Colonic mucosa (tissue), 4 donors: ENCODE results near the gene PRPH. TPM values are rescaled to one million over a fixed set of nuclear protein-coding genes. Genes with fewer than 3 reads are reported as not detected.

ENCODE experiments used
- DNase-seq: peaks from one replicate; pipeline ENCODE4 v3.0.0-alpha.2; 2020
- H3K27ac ChIP-seq: fragments of 200-600 bp; one replicate; pipeline ENCODE4 v1.8.0; 2021
- H3K27me3 ChIP-seq: fragments of 200-600 bp; one replicate; pipeline ENCODE4 v1.8.0; 2021
- H3K36me3 ChIP-seq: fragments of 200-600 bp; one replicate; pipeline ENCODE4 v1.8.0; 2021
- H3K4me1 ChIP-seq: fragments of 200-600 bp; one replicate; pipeline ENCODE4 v1.8.0; 2021; ENCODE audit warnings: mild to moderate bottlenecking
- H3K4me3 ChIP-seq: fragments of 200-600 bp; one replicate; pipeline ENCODE4 v1.8.0; 2021
- H3K9ac ChIP-seq, 2 donors: one replicate each; pipeline ENCODE4 v1.7.0; 2013; ENCODE audit warnings: control low read depth in 2 of 2, low read depth in 2 of 2, low read length in 2 of 2
- H3K9me3 ChIP-seq: fragments of 200-600 bp; one replicate; pipeline ENCODE4 v1.8.0; 2021
- intact Hi-C: fragments of 100-400 bp; cut with DNase I; formaldehyde crosslinking; loops from one replicate; pipeline ENCODE4 v1.14.1; 2022
- total RNA-seq, 2 donors: library from RNA; stranded (reverse); fragmentation: NEBNext Ultra II Directional in 1 of 2; extraction: Animal tissue kit (Norgen Biotek cat#: 25700) in 1 of 2; gene quantifications; one replicate each; pipeline ENCODE4 v1.2.1, GENCODE V29; 2021
- TF ChIP-seq, protein P1 (sequence below): fragments of 200-600 bp; IDR thresholded peaks from one replicate; pipeline ENCODE4 v1.8.0; 2022; ENCODE audit warnings: antibody characterized with exemption, mild to moderate bottlenecking
- donor health status: healthy.
- donor health status: DM: no; HTN: no; CAD: no.
- donor health status: DM: no; HTN: no; CAD: no.

Gene PRPH
- total RNA-seq, 2 donors from 2014 or later: 3.9 to 21.9 TPM

DNA sequence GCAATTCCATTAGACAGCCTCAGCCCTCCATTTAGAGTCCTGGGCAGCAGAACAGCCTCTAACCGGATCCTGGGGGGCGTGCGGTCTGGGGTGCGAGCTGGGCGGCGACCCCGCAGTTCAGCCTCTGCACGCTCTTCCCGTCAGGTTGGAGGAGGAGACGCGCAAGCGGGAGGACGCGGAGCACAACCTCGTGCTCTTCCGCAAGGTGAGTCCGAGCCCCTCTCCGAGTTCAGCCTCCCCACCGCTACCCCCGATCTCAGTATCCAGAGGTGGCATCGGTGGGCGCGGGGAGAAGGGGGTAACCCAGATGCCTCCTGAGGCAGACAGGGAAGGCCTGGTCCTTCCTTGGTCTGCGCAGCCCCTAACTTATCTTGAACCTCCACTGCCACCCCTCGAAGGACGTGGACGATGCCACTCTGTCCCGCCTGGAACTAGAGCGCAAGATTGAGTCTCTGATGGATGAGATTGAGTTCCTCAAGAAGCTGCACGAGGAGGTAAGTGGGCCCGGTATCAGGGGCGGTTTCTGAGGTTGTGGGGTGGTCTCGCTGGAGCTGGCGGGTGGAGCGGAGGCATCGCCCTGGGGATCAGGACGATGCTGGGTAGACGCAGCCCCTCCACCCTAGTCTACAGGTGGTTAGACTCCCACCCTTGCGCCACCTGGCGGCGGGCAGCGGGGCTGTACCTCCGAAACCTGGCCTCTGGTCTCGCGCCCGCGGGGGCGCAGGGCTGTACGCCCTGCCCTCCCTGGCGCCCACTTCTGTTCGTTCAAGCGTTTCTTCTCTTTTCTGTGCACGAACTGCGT, 1.3 kb downstream of the PRPH start:
- Histone ChIP-seq H3K27me3 (peaks cover 47% of the 10 kb centered on the region), H3K9me3 (no peaks in the 10 kb centered on the region), H3K4me1 (peaks cover 12% of the 10 kb centered on the region), H3K36me3 (no peaks in the 10 kb centered on the region), H3K9ac (no peak overlapping the region), H3K27ac (no peak overlapping the region), H3K4me3 (peak overlapping the region; percentile 0)
- DNase-seq: peak; percentile 73
- TF ChIP-seq, protein P1, sequence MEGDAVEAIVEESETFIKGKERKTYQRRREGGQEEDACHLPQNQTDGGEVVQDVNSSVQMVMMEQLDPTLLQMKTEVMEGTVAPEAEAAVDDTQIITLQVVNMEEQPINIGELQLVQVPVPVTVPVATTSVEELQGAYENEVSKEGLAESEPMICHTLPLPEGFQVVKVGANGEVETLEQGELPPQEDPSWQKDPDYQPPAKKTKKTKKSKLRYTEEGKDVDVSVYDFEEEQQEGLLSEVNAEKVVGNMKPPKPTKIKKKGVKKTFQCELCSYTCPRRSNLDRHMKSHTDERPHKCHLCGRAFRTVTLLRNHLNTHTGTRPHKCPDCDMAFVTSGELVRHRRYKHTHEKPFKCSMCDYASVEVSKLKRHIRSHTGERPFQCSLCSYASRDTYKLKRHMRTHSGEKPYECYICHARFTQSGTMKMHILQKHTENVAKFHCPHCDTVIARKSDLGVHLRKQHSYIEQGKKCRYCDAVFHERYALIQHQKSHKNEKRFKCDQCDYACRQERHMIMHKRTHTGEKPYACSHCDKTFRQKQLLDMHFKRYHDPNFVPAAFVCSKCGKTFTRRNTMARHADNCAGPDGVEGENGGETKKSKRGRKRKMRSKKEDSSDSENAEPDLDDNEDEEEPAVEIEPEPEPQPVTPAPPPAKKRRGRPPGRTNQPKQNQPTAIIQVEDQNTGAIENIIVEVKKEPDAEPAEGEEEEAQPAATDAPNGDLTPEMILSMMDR: peak; percentile 79
- intact Hi-C loops: no loop called here

DNA sequence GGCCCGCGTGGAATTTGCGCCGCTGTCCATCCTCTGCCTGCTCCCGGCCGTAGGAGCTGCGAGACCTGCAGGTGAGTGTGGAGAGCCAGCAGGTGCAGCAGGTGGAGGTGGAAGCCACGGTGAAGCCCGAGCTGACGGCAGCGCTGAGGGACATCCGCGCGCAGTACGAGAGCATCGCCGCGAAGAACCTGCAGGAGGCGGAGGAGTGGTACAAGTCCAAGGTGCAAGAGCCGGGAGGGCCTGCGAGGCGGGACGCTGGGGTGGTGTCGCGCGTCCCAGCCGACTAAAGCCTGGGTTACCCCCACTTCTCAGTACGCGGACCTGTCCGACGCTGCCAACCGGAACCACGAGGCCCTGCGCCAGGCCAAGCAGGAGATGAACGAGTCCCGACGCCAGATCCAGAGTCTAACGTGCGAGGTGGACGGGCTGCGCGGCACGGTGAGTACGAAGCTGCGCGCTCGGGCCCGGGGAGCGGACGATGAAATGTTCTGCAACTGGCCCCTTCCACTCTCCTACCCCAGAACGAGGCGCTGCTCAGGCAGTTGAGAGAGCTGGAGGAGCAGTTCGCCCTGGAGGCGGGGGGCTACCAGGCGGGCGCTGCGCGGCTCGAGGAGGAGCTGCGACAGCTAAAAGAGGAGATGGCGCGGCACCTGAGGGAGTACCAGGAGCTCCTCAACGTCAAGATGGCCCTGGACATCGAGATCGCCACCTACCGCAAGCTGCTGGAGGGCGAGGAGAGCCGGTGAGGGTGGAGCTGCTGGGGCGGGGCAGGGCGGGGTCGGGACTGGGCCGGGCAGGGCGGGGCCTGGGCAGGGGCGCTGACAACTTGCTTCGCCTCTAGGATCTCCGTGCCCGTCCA, 2.1 kb downstream of the PRPH start:
- DNase-seq: peak; percentile 72
- Histone ChIP-seq H3K9ac (peak overlapping the region; percentile 31 to 34), H3K4me3 (peak overlapping the region; percentile 0), H3K27ac (no peak overlapping the region), H3K36me3 (no peaks in the 10 kb centered on the region), H3K4me1 (peaks cover 12% of the 10 kb centered on the region), H3K27me3 (peaks cover 47% of the 10 kb centered on the region), H3K9me3 (no peaks in the 10 kb centered on the region)
- intact Hi-C loops: no loop called here
- TF ChIP-seq, protein P1: peak; percentile 6

DNA sequence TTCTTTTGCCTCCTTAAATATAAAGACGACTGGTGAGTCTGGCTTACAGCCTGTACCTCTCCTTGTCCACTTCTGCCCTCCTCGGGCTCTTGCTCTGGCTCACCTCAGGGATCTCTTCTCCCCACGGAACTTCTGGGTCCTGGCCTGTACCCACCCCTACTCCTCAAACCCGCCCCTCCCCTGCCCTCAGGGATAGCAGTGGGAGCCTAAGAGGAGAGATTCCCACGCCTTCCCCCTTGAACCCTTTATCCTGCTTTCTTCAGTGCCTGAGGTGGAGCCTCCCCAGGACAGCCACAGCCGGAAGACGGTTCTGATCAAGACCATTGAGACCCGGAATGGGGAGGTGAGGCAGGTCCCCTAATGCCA, 2.7 kb downstream of the PRPH start:
- Histone ChIP-seq H3K4me3 (no peak overlapping the region), H3K9me3 (no peaks in the 10 kb centered on the region), H3K4me1 (peaks cover 12% of the 10 kb centered on the region), H3K36me3 (no peaks in the 10 kb centered on the region), H3K27ac (no peak overlapping the region), H3K27me3 (peaks cover 47% of the 10 kb centered on the region), H3K9ac (no peak overlapping the region)
- DNase-seq: no peak
- intact Hi-C loops: no loop called here
- TF ChIP-seq, protein P1: no peak

DNA sequence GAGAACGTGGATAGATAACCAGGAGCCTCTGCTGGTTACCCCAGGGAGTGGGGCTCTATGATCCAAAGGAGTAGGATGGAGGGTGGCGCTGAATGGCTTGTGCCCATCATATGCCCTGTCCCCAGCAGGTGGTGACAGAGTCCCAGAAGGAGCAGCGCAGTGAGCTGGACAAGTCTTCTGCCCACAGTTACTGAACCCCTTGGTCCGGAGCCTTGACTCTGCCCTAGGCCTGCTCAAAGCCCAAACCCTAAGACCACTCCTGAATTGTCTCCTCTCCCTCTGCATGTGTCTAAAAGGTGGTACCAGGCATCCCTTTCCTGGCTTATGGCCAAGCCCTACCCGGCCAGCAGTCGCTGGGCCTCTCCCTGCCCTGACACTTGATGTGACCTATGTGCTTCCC, 3.2 kb downstream of the PRPH start:
- H3K9me3 ChIP-seq: no peaks in the 10 kb centered on the region
- no peak for DNase-seq
- TF ChIP-seq, protein P1: peak; percentile 12
- no peak overlapping the region for H3K9ac ChIP-seq
- no peak overlapping the region for H3K4me3 ChIP-seq
- no peak overlapping the region for H3K27ac ChIP-seq
- intact Hi-C loops: no loop called here
- H3K36me3 ChIP-seq: no peaks in the 10 kb centered on the region
- peaks cover 12% of the 10 kb centered on the region for H3K4me1 ChIP-seq
- H3K27me3 ChIP-seq: peaks cover 47% of the 10 kb centered on the region

DNA sequence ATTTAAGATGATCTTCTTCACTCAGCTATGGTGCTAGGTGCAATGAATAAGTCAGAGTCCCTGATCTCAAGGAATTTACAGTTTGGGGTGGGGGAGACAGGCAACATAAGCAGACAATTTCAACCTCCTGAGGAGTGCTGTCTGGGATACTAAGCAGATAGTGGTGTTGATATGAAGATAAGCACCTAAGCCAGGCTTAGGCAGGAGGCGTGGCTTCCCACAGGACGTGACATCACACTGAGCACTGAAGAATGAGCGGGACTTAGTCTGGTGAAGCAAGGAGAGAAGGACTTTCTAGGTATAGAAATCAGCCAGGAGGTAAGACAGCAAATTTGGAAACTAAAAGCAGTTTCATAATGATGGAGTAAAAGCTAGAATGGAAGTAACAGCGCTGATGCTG, 6.8 kb downstream of the PRPH start:
- Histone ChIP-seq H3K4me3 (no peak overlapping the region), H3K4me1 (peaks cover 10% of the 10 kb centered on the region), H3K27me3 (peaks cover 21% of the 10 kb centered on the region), H3K9me3 (no peaks in the 10 kb centered on the region), H3K9ac (no peak overlapping the region), H3K27ac (no peak overlapping the region), H3K36me3 (no peaks in the 10 kb centered on the region)
- TF ChIP-seq, protein P1: no peak
- intact Hi-C loops: no loop called here
- DNase-seq: no peak
